BJ (cell line): ENCODE results near the gene MUC5B. TPM values are rescaled to one million over a fixed set of nuclear protein-coding genes. Genes with fewer than 3 reads are reported as not detected.

ENCODE experiments used
- CTCF ChIA-PET: fragments of 350-600 bp; formaldehyde crosslinking; extraction: SDS; loops from one replicate; lab custom pipeline; 2021; ENCODE audit warnings: antibody characterized with exemption, inconsistent platforms; lab: Yijun Ruan, JAX
- POLR2A ChIA-PET: fragments of 300-600 bp; sonication (Branson Sonifier 250); formaldehyde crosslinking; extraction: SDS; loops from one replicate; lab custom pipeline; 2021; ENCODE audit warnings: antibody characterized with exemption; lab: Charles Lee
- DNase-seq: peaks from one replicate; pipeline ENCODE4 v3.0.0-alpha.2; 2011; ENCODE audit warnings: low read depth
- H3K27me3 ChIP-seq: 2 replicates; pipeline ENCODE4 v1.6.0; 2011; ENCODE audit warnings: low read length; ENCODE audit not compliant: control insufficient read depth, insufficient read depth
- H3K36me3 ChIP-seq: 2 replicates; pipeline ENCODE4 v1.5.1; 2011; ENCODE audit warnings: low read length; ENCODE audit not compliant: control insufficient read depth, insufficient read depth
- H3K4me3 ChIP-seq: 2 replicates; pipeline ENCODE4 v1.5.1; 2011; ENCODE audit warnings: low read depth, mild to moderate bottlenecking, control low read depth, low read length
- CTCF ChIP-seq: IDR thresholded peaks from 2 replicates; pipeline ENCODE4 v1.5.1; 2011; ENCODE audit warnings: low read depth, mild to moderate bottlenecking, control low read depth, inconsistent platforms, low read length, moderate library complexity; ENCODE audit not compliant: insufficient read depth
- polyA plus RNA-seq: library from polyadenylated mRNA; depleted of rRNA; stranded (reverse); fragments of >200 nt; gene quantifications from 2 replicates; pipeline ENCODE4 v1.2.3, GENCODE V29; 2011

The MUC5B gene
- polyA plus RNA-seq, 1 experiment, result not detected

GRCh38 chr11:1285876-1286275 is 63.0 kb downstream of the MUC5B start:
- H3K36me3 ChIP-seq, result peaks cover 38% of the 10 kb centered on the region
- CTCF ChIA-PET, result no interaction called here
- no peak for TF ChIP-seq CTCF
- POLR2A ChIA-PET, result no interaction called here
- no peaks in the 10 kb centered on the region for H3K27me3 ChIP-seq
- H3K4me3 ChIP-seq, result no peak overlapping the region
- DNase-seq, result no peak

GRCh38 chr11:1287928-1288327 is 65.1 kb downstream of the MUC5B start:
- DNase-seq, result no peak
- POLR2A ChIA-PET, result no interaction called here

GRCh38 chr11:1288426-1289151 is 65.7 kb downstream of the MUC5B start:
- Histone ChIP-seq H3K27me3 (no peaks in the 10 kb centered on the region), H3K4me3 (no peak overlapping the region), H3K36me3 (peaks cover 42% of the 10 kb centered on the region)
- TF ChIP-seq CTCF, result no peak
- CTCF ChIA-PET, result no interaction called here
- DNase-seq, result no peak
- POLR2A ChIA-PET, result no interaction called here

More at GRCh38 chr11:1287928-1288327, 65.1 kb downstream of the MUC5B start:
- Histone ChIP-seq H3K36me3 (peaks cover 37% of the 10 kb centered on the region), H3K4me3 (no peak overlapping the region), H3K27me3 (no peaks in the 10 kb centered on the region)
- CTCF ChIA-PET, result no interaction called here
- TF ChIP-seq CTCF, result no peak

GRCh38 chr11:1289211-1289935 is 66.5 kb downstream of the MUC5B start:
- DNase-seq, result no peak
- CTCF ChIA-PET, result no interaction called here
- Histone ChIP-seq H3K27me3 (no peaks in the 10 kb centered on the region), H3K4me3 (no peak overlapping the region), H3K36me3 (peaks cover 42% of the 10 kb centered on the region)
- no peak for TF ChIP-seq CTCF
- POLR2A ChIA-PET, result no interaction called here
